ENCODE data around the gene ARHGAP9.
"Not testable (repeated sequence)": the region's sequence is repeated elsewhere in the genome, so short reads cannot be mapped to it uniquely, and the experiment has no call there.

DNA sequence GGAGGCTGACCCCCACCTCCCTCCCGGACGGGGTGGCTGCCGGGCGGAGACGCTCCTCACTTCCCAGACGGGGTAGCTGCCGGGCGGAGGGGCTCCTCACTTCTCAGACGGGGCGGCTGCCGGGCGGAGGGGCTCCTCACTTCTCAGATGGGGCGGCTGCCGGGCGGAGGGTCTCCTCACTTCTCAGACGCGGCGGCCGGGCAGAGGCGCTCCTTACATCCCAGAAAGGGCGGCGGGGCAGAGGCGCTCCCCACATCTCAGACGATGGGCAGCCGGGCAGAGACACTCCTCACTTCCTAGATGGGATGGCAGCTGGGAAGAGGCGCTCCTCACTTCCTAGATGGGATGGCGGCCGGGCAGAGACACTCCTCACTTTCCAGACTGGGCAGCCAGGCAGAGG is 28.1 kb upstream of the ARHGAP9 start:
- not testable (repeated sequence) for TF ChIP-seq GABPA (IDR thresholded peaks at IDR 0.05; ENCODE audit: borderline replicate concordance, insufficient read depth, low read length); CBX8 (IDR thresholded peaks at IDR 0.05; ENCODE audit: borderline replicate concordance, low read depth, low read length); POLR2AphosphoS5 (IDR thresholded peaks at IDR 0.05; ENCODE audit: low read depth, low read length); SP2 (IDR thresholded peaks at IDR 0.05; ENCODE audit: low read length)
- TF ChIP-seq, protein P1, sequence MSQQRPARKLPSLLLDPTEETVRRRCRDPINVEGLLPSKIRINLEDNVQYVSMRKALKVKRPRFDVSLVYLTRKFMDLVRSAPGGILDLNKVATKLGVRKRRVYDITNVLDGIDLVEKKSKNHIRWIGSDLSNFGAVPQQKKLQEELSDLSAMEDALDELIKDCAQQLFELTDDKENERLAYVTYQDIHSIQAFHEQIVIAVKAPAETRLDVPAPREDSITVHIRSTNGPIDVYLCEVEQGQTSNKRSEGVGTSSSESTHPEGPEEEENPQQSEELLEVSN (IDR thresholded peaks at IDR 0.05) = not testable (repeated sequence)

All from H1 (cell line).